Dedifferentiated amniotic fluid mesenchymal stem cell (primary cell): Measurements from ENCODE around the gene GUK1.
"Not testable (repeated sequence)": the region's sequence is repeated elsewhere in the genome, so short reads cannot be mapped to it uniquely, and the experiment has no call there.

Experiments
- DNase-seq: peaks from one replicate; pipeline ENCODE4 v3.0.0-alpha.2; 2016; ENCODE audit errors: extremely low spot score

GUK1 gene

DNA sequence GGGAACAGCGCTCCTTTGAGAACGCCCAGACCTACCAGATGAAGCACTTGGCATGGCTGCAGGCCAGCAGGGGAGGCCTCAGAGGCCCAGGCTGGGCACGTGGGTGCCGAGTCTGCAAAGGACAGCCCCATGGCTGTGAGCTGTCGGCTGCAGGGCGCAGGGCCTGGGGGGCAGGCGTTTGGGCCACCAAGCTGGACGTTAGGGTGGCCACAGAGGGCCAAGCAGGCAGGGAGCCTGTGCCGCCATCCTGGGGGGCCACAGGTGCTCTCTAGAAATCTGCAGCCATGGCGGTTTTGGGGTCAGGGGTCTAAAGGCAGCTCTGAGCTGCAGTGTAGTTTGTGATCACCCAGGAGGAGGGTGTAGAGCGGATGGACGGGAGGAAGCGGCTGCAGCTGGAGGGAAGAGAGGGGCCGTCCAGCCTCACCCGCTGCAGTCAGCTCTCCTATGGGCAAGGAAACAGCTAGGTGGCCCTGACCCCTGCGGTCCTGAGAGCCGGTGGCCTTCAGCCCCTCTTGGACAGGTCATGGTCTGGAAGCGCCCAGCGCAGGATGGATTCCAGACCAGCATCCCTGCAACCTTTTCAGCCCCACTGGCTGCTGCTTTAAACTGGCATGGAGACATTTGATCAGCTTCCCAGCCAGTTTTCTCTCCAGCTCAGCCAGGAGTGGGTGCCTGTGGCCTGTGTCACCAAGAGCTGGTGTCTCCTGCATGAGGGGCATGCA lies 36.5 kb downstream of the GUK1 start:
- DNase-seq: no peak

DNA sequence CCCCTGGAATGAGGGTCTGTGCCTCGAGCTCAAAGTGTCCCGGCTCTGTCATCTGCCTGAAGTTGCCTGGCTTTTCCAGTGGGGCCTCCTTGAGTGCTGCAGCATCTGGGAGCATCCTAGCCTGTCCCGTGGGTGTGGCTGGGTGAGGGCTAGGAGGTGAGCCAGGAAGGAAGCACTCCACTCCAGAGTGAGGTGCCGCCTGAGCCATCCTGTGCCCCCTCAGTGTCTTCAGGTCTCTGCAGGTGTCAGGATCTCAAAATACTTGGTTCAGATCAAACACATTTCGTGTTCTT lies 37.0 kb downstream of the GUK1 start:
- no peak for DNase-seq

DNA sequence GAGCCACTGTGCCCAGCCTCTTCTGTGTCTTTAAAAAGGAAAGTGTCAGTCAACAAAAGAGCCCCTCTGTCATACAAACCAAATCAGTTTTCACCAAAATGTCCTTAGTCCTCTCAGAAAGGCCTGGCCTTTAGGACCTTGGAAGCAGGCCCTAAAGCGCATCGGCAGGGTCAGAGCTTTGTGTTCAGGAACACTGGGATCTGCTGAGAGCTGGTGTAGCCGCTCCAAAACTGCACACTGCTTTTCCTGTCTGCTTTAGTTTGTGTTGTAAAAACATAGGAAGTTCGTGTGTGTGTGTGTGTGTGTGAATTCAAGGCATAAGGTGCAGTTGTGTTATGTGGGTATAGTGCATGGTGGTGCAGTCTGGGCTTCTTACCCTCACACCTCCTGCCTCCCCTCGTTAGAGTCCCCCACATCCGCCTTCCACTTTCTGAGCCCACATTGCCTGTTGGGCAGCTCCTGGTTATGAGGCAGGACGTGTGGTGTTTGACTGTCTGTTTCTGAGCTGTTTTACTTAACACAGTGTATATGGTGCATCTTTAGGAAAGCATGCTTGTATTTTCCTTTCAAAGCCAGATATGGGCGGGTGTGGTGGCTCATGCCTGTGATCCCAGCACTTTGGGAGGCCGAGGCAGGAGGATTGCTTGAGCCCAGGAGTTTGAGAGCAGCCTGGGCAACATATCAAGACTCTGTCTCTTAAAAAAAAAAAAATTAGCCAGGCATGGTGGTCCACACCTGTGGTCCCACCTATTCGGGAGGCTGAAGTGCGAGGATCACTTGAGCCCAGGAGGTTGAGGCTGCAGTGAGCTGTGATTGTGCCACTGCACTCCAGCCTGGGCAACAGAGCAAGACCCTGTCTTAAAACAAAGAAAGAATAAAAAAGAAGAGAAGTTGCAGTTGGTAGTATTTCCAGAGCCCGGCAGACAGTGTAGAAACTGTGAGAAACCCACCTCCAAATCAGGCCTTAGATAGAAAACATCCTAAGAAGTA lies 37.9 kb downstream of the GUK1 start:
- no peak for DNase-seq

DNA sequence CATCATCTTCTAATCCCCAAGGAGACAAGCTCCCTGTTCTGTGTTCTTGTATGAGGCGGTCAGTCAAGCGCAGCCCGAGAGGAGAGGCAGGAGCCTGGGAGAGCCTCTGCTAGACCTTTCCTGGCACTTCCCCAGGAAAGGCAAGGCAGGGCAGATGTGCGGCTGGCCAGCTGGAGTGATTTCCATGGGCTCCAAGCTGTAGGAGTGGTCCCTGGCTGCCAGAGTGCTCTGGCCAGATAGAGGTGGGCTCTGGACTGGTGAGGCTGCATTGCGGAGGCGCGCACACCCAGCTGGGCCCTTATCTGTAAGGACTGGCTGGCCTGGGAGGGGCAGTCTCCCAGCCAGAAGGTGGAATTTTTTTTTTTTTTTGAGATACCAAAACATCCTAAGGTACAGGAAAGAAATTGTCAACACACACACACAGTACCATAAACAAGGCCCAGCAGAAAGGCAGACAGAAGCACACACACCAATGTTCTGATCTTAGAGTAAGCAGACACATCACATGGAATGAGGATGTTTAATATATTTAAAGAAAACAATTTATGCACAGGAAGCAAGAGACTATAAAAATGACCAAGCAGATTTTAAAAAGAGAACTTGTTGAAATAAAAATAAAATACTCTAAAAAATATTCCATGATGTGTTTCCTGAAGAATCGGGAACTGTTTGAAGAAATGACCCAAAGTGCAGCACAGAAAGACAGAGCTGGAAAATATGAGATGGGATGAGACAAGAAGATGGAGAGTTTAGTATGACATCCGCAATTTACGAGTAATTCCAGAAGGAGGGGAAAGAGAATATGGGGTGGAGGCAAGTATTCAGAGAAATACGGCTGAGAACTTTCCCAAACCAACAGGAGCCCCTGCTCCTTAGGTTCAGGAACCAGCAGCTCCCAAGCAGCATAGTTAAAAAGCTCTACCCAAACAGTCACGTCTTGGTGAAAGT lies 38.9 kb downstream of the GUK1 start:
- DNase-seq: no peak

DNA sequence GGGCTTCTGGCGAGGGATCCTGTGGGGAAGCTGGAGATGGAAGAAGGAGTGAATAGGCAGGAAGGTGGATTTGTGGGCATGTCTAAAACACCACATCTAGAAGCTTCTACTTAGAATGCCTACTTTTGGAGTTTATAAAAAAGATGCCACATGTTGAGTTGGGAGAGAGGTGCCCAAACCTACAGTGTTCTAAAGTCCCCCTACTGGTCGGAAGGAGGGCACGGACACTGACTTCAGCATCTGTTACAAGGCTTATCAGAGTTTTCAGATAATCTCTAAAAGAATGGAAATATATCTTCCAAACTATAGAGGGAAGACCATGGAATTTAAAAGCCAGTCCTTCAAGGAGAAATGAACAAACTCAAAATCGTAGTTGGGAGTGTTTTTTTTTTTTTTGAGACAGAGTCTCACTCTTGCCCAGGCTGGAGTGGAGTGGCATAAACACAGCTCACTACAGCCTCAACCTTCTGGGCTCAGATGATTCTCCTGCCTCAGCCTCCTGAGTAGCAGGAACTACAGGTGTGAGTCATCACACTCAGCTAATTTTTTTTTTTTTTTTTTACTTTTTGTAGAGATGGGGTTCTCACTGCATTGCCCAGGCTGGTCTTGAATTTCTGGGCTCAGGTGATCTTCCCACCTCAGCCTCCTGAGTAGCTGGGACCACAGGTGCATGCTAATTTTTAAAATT lies 40.3 kb downstream of the GUK1 start:
- DNase-seq: no peak

DNA sequence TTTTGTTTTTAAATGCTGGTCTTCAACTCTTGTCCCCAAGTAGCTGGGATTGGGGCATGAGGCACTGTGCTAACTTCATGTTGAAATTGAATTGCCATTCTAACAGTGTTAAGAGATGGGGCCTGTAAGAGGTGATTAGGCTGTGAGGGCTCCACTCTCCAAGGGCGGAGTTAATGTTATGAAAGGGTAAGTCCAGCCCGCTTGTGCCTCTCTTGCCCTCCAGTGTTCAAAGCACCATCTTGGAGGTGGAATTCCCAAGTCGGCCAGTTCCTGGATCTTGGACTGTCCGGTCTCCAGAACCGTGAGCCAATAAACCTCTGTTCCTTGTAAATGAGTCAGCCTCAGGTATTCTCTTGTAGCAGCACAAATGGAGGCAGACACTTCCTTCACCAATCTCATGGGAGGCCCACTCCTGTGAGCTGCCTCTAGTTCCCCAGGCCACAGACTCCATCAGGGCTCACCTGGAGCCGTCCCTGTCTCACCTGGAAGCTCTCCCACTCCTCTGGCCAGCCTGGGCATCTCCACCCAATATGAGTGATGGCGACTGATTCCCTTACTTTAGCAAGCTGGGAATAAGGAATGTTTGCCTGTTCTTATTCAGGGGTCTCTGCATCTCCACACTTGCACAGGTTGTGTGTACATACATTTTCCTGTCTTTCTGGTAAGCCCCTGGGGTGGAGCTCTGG lies 41.0 kb downstream of the GUK1 start:
- DNase-seq: no peak

DNA sequence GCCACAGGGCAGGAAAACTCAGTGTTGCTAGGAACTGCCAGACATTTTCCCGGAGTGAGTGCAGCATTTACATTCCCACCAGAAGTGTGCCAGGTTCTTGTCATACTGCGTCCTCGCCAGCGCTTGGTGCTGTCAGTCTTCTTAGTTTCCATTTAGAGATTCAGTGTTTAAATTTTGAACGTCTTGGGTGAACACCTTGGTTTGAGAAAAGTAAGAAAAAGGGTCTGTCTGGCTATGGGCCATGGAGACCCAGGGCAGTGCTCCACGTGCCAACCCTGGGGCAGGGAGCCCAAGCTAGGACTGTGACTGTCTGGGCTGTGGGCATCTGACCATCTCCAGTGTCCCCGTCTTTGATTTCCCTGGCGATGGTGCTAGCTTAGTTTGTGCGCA lies 41.6 kb downstream of the GUK1 start:
- no peak for DNase-seq

DNA sequence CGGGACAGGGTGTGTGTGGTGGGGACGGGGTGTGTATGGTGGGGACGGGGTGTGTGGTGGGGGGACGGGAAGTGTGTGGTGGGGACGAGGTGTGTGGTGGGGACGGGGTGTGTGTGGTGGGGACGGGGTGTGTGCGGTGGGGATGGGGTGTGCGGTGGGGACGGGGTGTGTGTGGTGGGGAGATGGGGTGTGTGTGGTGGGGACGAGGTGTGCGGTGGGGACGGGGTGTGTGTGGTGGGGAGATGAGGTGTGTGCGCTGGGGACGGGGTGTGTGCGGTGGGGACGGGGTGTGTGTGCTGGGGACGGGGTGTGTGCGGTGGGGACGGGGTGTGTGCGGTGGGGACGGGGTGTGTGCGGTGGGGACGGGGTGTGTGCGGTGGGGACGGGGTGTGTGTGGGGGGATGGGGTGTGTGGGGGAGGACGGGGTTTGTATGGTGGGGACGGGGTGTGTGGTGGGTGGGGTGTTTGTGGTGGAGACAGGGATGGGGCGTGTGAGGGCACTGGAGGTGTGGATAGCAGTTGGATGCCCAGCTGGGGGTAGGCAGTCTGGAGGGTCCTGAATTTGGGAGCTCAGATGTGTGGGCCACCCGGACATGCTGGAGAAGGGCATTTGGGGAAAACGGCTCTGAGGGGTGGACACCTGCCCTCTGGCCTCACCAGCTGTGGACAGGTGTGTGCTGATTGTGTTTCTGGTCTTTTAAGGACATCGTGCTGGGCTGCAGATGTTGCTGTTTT lies 42.4 kb downstream of the GUK1 start:
- DNase-seq: no peak

DNA sequence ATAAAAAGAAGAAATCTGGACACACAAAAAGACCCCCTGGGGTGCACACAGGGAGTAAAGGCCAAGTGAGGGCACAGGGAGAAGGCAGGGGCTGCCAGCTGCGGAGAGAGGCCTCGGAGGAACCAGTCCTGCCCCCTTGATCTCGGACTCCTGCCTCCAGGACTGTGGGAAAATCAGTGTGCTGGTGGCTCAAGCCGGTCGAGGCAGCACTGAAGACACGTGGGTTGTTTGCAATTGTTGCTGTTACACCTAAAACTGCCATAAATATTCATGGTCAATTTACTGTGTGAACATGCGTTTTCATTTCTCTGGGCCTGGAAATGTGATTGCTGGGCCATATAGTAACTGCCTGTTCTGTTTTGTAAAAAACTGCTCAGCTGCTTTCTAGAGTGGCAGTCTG lies 44.1 kb downstream of the GUK1 start:
- DNase-seq: no peak

DNA sequence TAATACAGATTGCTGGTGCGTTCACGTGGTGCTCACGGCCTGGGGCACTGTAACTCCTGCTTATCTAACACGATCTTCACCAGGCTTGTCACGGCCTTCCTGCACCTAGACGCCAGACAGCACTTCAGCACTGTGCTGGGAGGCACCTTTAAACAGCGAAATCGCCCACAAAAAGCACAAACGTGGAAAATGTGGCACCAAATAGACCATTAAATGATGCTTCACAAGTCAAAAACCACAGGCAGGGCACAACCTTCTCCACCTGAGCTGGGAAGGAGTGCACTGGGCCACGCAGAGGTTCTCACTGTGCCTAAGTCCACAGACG lies 45.5 kb downstream of the GUK1 start:
- DNase-seq: no peak

DNA sequence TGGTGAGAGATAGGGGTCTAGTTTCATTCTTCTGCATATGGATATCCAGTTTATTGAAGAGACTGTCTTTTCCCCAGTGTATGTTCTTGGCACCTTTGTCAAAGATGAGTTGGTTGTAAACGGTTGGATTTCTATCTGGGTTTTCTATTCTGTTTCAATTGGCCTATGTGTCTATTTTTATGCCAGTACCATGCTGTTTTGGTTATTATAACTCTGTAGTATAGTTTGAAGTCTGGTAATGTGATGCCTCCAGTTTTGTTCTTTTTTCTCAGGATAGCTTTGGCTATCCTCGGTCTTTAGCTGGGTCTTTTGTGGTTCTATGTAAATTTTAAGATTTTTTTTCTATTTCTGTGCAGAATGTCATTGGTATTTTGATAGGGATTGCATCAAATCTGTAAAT lies 48.2 kb downstream of the GUK1 start:
- DNase-seq: not testable (repeated sequence)

DNA sequence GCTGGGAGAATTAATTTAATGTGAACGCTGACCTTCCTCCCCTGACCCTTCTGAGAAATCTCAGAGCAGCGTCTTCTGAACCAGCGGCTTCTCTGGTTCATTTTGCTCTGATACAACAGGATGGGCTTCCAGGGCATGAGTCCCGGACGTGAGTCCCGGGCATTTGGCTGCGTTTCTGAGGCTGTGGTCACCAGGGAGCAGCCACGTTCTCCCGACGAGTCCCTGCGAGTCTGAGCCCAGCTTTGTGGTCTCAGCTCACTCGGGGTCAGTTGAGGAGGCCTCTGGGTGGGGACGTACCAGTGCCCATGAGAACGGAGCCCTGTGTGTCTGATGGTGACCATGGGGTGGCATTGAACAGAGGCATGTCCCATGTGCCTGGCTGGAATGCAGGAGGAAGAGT lies 50.1 kb downstream of the GUK1 start:
- DNase-seq: no peak

DNA sequence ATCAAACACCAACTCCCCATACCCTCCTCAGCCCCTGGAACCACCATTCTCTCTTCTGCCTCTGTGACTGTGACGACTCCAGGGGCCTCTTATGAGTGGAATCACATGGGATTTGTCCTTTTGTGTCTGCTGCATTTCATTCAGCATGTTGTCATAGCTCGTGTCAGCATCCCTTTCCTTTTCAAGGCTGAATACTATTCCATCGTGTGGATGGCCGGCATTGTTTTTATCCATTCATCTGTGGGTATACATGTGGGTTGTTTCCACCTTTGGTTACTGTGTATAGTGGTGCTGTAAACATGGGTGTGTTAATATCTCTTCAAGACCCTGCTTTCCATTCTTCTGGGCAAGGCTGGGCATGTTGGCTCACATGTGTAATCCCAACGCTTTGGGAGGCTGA lies 50.7 kb downstream of the GUK1 start:
- DNase-seq: no peak

DNA sequence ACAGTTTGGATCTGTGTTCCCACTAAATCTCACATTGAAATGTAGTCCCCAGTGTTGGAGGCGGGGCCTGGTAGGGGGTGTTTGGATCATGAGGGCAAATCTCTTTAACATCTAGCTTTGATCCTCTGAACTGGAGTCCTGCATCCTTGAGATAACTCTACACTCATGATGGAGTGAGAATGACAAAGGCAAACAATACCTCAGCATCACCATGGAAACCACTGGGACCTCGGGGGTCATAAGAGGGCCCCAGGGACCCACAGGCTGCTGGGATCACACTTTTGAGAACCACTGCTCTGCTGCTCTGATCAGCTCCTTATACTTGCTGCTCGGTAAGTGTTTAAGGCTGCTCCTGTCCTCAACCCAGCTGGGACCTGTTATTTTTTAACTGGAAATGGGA lies 54.4 kb downstream of the GUK1 start:
- no peak for DNase-seq

DNA sequence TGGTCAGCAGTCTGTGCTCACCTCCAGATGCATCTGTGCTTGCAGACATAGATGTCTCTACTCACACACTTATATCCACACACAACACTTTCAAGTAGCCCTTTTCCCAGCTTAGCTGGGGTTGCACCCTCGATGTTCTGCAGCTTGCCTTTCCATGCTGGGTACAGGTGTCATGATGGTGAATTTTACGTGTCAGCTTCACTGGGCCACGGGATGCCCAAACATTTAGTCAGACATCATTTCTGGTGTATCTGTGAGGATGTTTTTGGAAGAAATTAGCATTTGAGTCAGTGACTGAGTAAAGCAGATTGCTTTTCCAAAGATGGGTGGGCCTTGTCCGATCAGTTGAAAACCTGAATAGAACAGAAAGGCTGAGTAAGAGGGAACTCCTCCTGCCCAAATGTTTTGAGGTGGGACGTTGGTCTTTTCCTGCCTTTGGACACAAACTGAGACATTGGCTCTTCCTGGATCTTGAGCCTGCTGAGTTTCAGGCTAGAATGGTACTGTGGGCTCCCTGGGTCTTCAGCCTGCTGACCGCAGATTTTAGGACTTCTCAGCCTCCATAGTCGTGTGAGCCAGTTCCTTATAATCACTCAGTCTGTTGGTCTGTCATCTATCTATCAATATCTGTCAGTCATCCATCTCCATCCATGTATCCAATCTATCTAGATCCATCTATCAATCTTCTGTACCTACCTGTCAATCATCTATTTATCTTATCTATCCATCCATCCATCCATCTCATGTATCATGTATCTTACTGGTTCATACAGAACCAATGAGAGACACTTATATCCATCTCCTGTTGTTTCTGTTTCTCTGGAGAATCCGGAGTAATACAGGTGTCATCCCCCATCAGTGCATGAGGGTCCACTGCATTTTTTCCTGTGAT lies 55.1 kb downstream of the GUK1 start:
- no peak for DNase-seq

DNA sequence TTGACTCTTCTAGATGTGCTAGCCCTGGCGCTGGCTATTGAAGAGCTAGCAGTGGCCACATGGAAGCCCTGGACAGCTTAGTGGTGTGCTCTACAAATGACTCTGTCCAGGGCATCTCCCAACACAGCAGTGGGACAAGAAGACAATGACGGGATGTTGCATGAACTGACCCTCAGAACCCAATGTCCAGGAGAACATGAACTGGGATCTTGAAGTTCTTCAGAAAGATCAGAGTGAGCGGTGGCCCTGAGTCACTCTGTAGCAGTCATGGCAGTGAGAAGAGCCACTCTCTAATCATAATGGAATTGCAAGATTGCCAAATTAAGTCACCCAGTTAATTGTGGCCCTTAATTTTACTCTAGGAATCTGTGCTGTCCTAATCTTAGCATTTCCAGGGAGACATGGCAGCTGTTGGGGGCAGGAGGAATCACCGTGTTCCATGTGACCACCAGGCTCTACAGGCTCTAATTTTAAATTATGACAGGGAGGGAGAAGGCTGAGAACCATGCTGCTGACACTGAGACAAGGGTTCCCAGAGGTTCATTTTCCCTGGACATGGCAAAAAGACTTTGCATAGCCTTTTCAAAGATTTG lies 57.6 kb downstream of the GUK1 start:
- no peak for DNase-seq
